HFFc6 (cell line): ENCODE measurements around the gene PFKFB4. TPM values are rescaled to one million over a fixed set of nuclear protein-coding genes. Genes with fewer than 3 reads are reported as not detected.

Experiments
- DNase-seq: peaks from one replicate; pipeline ENCODE4 v3.0.0-alpha.2; 2018
- H3K27ac Mint-ChIP-seq: 2 replicates; pipeline ENCODE4 v1.8.0; 2020; ENCODE audit warnings: mild to moderate bottlenecking, mixed read lengths
- H3K27me3 Mint-ChIP-seq: 2 replicates; pipeline ENCODE4 v1.8.0; 2021; ENCODE audit warnings: mild to moderate bottlenecking, moderate library complexity, mixed read lengths; ENCODE audit not compliant: insufficient read depth
- H3K36me3 Mint-ChIP-seq: 2 replicates; pipeline ENCODE4 v1.8.0; 2021; ENCODE audit warnings: low read depth, mixed read lengths
- H3K4me1 Mint-ChIP-seq: 2 replicates; pipeline ENCODE4 v1.8.0; 2020; ENCODE audit warnings: low read depth, mixed read lengths
- H3K4me3 Mint-ChIP-seq: 2 replicates; pipeline ENCODE4 v1.8.0; 2020; ENCODE audit warnings: mild to moderate bottlenecking, moderate library complexity, mixed read lengths
- H3K9me3 Mint-ChIP-seq: 2 replicates; pipeline ENCODE4 v1.8.0; 2020; ENCODE audit warnings: mild to moderate bottlenecking, mixed read lengths
- total RNA-seq, 6 experiments: library from RNA; stranded (reverse); fragmentation: NEBNext Ultra II Directional; extraction: Animal tissue kit (Norgen Biotek cat#: 25700); gene quantifications; 2 replicates in 1 of 6; 3 replicates in 5 of 6; pipeline ENCODE4 v1.2.3, GENCODE V29; 2021
- TF ChIP-seq, protein P1 (sequence below): fragments of 200-600 bp; sonication (generic); IDR thresholded peaks from 2 replicates; pipeline ENCODE4 v1.5.0; 2021; ENCODE audit warnings: antibody characterized with exemption, mild to moderate bottlenecking

PFKFB4 gene
- total RNA-seq, 6 experiments from 2014 or later, result 7.5 to 10.5 (median 8.9) TPM

GRCh38 chr3:48595526-48596121, 39.0 kb upstream of the PFKFB4 start:
- H3K36me3 Mint-ChIP-seq, result peaks cover 30% of the 10 kb centered on the region
- H3K9me3 Mint-ChIP-seq, result no peaks in the 10 kb centered on the region
- peak overlapping the region; percentile 90 for H3K4me3 Mint-ChIP-seq
- TF ChIP-seq, protein P1, sequence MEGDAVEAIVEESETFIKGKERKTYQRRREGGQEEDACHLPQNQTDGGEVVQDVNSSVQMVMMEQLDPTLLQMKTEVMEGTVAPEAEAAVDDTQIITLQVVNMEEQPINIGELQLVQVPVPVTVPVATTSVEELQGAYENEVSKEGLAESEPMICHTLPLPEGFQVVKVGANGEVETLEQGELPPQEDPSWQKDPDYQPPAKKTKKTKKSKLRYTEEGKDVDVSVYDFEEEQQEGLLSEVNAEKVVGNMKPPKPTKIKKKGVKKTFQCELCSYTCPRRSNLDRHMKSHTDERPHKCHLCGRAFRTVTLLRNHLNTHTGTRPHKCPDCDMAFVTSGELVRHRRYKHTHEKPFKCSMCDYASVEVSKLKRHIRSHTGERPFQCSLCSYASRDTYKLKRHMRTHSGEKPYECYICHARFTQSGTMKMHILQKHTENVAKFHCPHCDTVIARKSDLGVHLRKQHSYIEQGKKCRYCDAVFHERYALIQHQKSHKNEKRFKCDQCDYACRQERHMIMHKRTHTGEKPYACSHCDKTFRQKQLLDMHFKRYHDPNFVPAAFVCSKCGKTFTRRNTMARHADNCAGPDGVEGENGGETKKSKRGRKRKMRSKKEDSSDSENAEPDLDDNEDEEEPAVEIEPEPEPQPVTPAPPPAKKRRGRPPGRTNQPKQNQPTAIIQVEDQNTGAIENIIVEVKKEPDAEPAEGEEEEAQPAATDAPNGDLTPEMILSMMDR, result no peak
- peak; percentile 97 for DNase-seq
- peaks cover 82% of the 10 kb centered on the region for H3K4me1 Mint-ChIP-seq
- peak overlapping the region; percentile 93 for H3K27ac Mint-ChIP-seq
- H3K27me3 Mint-ChIP-seq, result peaks cover 2% of the 10 kb centered on the region

DNA sequence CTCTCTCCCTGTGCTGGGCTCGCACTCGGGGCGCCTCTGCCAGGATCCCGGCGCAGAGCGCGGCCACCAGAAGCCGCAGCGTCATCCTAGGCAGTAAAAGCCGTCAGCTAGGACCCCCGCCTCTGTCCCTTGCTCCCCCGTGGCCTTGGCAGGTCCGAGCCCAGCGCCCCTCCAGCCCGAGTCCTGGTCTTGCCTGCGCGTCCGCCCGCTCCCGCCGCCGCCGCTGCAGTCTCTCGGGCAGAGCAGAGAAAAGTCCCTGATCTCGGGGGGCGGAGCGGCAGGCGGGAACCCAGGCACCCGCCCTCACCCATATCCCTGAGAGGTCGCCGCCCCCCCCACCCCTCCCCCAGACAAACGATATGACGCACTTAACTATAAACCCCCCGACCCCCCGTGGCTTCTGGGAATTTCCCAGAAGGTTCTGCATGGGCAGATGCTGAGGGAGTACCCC, 38.5 kb upstream of the PFKFB4 start, which contains the start of gene COL7A1:
TSS of gene COL7A1 (minus strand) at position 255 of the 451 bp plus-strand sequence. CDS start at position 85, 170 bp downstream.
- Mint-ChIP-seq H3K4me3 (peak within 1 kb of the TSS; percentile 90), H3K9me3 (no peaks in the 10 kb centered on the region), H3K36me3 (peaks cover 29% of the 10 kb centered on the region), H3K27me3 (peaks cover 2% of the 10 kb centered on the region), H3K27ac (peak within 1 kb of the TSS; percentile 93), H3K4me1 (peaks cover 77% of the 10 kb centered on the region)
- DNase-seq, result peak; percentile 17
- TF ChIP-seq, protein P1, result no peak

GRCh38 chr3:48594417-48595049, 37.9 kb upstream of the PFKFB4 start:
- Mint-ChIP-seq H3K4me1 (peaks cover 76% of the 10 kb centered on the region), H3K36me3 (peaks cover 33% of the 10 kb centered on the region), H3K27me3 (peaks cover 2% of the 10 kb centered on the region), H3K4me3 (peak overlapping the region; percentile 90), H3K9me3 (no peaks in the 10 kb centered on the region), H3K27ac (peak overlapping the region; percentile 93)
- peak; percentile 59 for DNase-seq
- TF ChIP-seq, protein P1, result no peak

DNA sequence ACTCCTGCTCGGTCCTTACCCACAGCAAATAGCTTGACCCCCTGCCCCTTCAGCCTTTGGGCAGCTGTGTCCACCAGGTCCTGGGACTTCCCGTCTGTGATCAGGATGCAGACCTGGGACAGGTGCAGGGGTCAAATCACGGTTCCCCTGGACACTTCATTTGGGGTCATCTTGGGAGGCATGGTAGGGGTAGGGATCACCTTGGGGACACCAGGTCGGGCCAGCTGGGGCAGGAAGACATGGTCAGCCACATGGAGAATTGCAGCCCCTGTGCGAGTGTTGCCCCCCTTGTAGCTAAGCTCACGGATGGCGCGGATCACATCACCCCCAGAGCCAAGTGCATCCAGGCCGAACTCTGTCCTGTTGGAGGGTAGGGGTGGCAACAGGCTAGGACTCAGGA, 36.7 kb upstream of the PFKFB4 start:
- H3K4me1 Mint-ChIP-seq, result peaks cover 65% of the 10 kb centered on the region
- peaks cover 2% of the 10 kb centered on the region; the same call in 1 of the 2 replicates for H3K27me3 Mint-ChIP-seq
- no peak overlapping the region for H3K27ac Mint-ChIP-seq
- H3K9me3 Mint-ChIP-seq, result no peaks in the 10 kb centered on the region
- no peak for DNase-seq
- TF ChIP-seq, protein P1, result no peak
- peak overlapping the region; percentile 90 for H3K4me3 Mint-ChIP-seq
- H3K36me3 Mint-ChIP-seq, result peaks cover 31% of the 10 kb centered on the region

- Mint-ChIP-seq H3K4me1 (peaks cover 58% of the 10 kb centered on the region), H3K9me3 (no peaks in the 10 kb centered on the region), H3K27me3 (peaks cover 2% of the 10 kb centered on the region; the same call in 1 of the 2 replicates), H3K36me3 (peaks cover 30% of the 10 kb centered on the region), H3K27ac (peak overlapping the region; percentile 71), H3K4me3 (peak overlapping the region; percentile 90)
- DNase-seq, result peak; percentile 17
- TF ChIP-seq, protein P1, result no peak
Measured at GRCh38 chr3:48592519-48593087, 36.0 kb upstream of the PFKFB4 start.
